HuH-7.5 (cell line): Measurements from ENCODE around the gene BCL2.

ENCODE experiments used
- DNase-seq: peaks from one replicate; pipeline ENCODE4 v3.0.0; 2011; ENCODE audit warnings: low spot score

BCL2 gene

DNA sequence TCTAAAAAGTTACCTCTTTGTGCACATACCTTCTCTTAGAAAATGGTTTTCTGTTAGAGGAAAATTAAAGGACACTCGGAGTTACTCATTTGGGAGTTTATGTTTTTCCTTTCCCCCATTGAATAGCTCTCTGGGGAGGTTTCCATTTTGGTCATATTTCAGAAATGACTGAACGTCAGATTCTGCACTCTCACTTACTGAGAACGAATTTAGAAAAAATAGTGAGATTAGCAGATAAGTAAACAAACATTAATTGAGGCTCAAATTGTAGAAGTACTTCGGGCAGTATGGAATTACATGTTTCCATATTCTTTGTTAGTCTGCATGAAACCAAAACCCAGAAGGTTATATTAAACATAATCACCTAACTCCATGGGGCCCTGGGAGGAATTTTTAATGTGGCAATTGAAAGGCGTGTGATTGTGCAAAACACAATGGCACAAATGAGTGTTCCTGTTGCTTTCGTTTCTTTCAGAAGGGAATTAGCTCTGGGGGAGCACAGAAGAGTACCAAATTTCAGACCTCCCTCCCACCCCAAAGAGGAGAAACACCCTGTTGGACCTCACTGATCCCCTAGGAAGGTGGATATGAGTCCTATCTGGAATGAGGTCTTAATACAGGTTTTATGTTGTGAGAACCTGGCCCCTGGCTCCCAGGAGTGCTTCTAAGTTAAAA is 212.3 kb downstream of the BCL2 start:
- DNase-seq: no peak

DNA sequence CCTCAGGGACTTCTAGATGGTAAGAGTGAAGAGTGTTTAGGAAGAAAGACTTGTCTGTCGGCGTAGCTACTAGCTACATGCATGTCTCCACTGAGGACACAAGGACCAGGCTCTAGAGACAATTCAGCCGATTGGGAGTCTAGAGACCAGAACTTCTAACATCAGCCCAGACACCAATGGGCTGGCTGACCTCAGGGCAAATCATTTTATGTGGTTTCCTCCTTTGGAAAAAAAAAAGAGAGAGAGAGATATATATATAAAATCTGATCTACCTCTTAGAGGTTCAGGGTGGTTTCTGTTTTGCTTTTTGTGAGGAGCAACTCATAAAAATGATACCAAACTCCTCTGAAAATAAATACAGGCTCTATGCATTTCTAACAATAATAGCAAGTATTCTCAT is 212.8 kb downstream of the BCL2 start:
- no peak for DNase-seq

DNA sequence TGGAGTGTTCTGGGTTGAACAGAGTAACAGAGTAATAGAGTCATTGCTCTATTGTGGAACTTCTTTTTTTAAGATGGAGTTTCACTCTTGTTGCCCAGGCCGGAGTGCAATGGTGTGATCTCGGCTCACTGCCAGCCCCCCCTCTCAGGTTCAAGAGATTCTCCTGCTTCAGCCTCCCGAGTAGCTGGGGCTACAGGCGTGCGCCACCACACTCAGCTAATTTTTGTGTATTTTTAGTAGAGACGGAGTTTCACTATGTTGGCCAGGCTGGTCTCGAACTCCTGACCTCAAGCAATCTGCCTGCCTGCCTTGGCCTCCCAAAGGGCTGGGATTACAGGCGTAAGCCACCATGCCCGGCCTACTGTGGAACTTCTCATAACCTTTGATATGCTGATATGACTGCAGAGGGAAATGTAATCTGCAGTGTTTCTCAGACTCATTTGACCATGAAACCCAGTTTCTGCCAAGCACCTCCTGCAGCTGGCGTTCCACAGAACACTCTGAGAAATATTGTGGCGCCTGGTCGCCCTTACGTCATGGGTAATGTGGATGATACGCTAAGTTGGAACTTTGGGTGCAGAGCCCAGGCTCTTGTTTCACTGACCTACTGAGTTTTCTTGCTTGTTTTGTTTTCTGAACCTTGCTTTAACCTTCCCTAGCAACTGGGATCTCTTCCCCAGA is 213.8 kb downstream of the BCL2 start:
- DNase-seq: no peak

DNA sequence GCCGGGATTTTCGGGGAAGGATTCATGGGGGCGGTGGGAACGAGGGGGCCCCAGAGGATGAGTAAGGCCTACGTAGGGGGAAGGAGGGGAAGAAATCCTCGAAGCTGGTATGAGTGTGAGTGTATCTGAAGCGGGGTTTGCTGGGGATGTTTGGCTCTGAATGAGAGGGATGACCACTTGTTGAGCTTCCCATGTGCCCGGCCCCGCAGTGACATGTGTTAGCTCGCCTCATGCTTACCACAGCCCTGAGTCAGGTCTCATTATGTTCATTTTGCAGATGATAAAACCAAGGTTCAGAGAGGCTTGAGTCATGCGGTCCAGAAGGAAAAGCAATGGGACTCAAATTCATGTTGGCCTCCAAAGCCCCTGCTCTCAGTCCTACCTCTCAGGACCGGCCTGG is 214.7 kb downstream of the BCL2 start:
- no peak for DNase-seq

DNA sequence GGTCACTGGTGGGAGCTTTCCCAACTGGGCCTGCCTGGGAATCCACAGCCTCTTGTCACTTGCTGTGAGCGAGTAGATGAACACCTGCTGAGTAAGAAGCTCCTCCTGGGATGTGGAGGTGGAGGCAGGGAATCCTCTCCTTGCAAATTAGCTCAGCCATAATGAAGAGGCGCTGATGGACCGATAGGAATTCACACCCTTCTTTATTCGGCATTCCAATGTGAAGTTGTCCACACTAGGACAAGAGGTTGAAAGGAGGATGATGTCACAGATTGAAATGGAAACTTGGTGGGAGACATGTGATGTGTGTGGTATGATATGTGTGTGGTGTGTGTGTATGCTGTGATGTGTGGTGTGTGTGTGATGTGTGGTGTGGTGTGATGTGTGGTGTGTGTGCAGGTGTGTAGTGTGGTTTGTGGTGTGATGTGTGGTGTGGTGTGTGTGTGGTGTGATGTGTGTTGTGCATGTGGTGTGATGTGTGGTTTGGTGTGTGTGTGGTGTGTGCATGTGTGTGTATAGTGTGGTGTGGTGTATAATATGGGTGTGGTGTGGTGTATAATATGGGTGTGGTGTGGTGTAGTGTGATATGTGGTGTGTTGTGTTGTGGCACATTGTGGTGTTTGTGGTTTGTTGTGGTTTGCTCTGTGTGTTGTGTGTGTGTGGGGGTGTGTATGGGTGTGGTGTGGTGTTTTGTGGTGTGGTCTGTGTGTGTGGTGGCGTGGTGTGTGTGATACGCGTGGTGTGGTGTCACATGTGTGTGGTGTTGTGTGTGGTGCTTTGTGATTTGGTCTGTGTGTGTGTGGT is 216.4 kb downstream of the BCL2 start:
- DNase-seq: no peak

DNA sequence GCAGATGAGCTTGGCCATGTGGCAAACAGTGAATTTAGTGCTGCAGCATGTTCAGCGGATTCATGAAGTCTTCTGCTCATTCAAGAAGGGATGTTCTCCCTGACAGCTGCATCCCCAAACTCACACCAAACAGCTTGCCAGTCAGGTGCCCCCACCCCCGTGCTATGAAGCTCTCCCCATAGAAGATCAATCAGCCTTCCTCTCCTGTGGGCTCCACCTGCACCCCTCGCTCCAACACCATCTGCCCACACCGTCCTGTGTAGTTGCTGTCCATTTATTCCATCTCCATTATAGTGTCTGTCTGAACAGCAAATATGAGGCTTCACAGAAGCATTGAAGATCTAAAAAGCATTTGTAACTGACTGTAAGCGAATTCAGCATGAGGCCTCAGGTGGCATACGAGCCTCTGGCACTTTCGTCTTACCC is 218.9 kb downstream of the BCL2 start:
- no peak for DNase-seq

DNA sequence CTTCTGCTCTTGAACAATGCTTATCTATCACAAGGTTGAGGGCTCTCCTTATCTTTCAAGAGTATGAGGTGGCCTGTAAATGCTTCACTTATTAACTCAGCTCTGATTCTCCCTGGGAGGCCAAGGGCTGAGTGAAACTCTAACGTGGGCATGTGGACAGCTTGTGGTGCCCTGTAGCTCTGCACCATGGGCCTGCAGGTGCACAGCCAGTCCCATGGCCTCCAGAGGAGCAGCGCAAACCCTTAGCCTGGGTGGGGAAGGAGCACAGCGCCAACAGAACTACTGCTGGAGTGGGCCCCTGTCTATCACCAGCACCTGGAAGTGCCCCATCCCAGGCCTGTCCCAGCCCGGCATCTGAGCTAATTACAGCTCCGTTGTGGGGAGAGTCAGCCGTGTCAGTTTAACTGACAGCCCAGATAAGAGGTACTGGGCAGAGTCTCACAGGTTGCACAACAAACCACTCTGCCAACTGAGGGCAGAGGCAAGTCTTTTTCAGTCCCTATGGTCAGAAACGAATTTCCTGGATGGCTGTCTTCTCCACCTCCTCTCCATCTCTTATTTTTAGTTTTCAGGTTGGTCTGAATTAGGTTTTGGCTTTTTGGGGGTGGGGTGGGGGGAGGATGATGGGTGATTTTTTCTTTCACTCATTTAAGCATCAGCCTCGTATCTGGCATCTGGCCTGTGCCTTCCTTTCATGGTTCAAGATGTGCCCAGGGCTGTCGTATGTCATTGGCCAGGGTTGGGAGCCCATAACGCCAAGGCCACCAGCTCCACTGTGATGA is 219.5 kb downstream of the BCL2 start:
- DNase-seq: no peak

DNA sequence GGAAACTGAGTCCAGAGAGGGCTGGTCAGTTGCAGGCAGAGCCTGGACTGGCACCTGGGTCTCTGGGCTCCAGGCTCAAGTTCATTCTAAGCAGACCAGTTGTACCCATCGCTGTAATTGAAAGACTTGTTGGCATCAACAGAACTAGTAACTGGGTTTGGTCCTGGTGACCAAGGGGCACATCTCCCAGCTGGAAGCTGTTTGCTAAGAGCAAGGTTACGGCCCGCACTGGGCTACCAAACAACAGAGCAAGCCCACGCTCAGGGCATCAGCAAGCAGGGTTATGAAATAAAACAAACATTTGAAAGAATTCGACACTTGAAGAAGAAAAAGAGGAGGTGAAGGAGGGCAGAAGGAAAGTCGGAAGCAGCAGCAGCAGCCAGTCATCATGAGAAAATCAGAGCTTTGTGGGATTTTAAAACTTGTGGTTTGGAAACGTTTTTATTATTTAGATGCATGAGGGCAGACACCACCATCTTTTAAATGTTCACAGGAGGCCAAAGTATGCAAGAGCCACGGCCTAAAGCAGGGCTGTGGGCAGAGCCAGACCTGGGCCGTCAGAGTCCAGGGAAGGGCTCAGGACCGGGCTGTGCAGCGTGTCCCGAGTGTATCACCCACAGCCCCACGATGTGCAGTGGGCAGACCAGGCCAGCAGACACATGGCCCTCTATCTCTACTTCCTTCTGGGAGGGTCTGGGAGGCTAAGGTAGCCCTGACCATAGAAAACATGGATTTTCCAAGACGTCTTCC is 220.3 kb downstream of the BCL2 start:
- no peak for DNase-seq

DNA sequence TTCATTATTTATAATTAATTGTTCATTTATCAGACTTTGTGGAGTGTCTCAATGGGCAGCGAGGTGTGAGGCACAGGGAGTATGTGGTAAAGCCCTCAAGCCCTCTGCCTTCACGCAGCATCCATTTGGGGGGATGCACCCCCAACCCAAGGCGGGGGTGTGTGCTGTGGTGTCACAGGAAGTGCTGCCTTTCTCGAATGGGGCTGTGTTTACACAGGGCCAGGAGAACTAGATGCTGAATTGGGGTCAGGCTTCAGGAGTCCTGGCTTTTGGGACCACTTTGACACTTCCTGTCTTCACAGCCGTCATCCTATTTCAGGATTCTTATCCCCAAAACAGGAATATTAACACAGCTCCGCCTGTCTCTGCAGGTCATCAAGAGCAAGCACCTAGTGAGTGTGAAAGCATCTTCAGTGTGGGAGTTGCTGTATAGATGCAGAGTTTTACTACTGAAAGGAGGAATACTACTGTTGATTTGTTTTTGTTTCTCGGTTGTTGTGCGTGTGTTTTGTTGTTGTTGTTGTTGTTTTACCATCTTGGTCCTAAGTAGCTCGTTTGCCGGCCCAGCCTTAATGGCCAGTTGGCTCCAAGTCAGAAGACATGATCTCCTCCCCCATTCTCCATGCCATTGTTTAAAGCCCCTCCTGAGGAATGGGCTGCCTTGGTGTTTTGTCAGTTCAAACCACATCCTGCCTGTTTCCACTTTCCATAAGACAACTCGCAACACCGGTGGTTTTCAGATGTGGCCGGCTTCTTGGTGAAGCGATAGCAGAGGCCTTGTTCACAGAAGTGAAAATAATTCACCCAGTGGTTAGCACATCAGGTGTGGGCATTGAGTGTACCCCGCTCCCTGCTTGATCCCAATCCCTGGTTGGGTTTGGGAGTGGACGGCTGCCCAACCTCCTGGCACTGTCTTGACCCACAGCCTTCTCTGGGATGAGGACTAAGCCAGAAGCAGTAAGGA is 221.3 kb downstream of the BCL2 start:
- no peak for DNase-seq

DNA sequence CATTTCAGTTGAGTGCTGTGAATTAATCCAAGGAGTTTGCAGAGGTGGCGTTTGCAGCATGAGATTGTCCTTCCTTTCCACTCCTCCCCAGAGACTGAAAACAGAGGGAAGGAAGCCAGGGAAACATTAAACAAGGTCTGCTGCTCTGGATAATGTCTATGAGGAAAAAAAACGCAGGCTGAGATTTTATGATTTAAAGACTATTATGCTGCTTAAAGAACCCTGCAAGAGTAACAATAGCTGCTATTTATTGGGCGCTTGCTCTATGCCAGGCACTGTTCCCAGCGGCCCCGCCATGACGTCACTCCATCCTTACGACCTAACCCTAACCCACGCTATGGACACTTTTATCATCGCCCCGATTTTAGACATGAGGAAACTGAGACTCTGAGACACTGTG is 222.4 kb downstream of the BCL2 start:
- DNase-seq: no peak

DNA sequence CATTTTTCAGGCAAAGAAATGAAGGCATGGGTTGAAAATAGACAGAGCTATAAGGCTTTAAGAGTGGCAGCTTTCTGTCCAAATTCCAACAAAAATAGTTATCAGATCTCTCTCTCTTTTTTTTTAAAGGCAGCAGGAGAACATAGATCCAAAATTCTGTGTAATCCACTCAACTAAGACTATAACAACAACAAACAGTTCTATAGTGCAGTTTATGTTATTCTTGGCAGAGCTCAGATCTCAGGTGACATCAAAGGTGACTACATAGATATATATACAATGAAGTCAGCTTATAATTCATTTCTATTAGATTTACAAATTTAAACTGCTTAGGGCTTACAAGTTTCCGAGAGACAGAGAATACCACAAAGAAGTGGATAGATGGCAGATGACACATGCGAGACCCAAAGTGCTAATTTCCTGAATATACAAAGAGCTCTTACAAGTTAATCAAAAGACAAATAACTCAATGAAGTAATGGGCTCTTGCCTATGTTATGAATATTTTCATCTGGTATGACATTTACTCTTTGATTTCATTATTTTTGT is 223.2 kb downstream of the BCL2 start:
- DNase-seq: no peak

DNA sequence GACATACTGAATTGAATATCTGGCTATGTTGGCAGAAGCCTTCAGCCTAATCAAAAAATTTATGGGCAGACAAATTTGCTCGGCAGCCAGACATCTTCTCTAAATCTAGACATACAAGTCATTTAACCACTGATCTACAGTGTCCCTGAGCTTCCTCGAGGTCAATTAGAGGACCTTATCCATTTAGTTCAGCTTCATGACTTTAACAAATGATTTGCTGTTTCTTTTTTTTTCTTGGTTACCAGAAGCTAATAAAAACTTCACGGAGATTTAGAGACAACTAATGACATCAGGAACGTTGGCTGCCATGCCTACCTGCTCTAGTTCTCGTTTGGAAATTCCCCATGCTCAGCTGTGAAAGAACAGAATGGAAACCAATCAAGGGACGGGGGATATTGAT is 223.8 kb downstream of the BCL2 start:
- DNase-seq: no peak

DNA sequence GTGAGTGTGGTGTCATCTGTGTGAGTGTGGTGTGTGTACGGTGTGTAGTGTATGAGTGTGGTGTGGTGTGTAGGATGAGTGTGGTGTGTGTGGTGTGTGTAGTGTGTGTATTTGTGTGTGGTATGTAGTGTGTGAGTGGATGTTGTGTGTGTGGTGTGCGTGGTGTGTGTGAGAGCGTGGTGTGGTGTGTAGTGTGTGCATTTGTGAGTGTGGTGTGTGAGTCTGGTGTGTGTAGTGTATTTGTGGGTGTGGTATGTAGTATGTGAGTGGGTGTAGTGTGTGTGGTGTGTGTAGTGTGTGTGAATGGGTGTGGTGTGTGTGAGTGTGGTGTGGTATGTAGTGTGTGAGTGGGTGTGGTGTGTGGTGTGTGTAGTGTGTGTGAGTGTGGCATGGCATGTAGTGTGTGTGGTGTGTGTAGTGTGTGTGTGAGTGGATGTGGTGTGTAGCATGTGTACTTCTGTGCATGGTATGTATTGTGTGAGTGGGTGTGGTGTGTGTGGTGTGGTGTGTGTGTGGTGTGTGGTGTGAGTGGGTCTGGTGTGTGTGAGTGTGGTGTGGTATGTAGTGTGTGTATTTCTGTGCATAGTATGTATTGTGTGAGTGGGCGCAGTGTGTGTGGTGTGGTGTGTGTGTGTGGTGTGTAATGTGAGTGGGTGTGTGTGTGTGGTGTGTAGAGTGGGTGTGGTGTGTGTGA is 227.8 kb downstream of the BCL2 start:
- DNase-seq: no peak

DNA sequence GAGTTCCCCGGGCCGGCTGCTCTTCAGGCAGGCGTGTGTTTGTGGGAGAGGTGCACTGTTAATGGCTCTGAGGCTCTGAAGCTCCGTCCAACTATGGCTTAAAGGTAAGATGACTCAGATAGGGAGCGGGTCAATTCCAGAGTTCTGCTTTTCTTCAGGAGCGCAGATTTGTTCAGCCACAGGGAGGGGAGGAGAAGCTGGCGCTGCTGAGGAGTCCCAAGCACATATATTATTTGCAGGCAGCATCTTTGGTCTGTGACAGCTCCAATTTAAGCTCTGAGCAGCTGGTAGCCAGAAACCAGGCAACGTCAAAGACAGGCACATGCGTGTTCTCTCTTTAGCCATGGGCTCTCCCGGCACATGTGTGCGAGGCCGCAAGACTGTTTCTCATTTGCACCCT is 229.2 kb downstream of the BCL2 start:
- DNase-seq: no peak

DNA sequence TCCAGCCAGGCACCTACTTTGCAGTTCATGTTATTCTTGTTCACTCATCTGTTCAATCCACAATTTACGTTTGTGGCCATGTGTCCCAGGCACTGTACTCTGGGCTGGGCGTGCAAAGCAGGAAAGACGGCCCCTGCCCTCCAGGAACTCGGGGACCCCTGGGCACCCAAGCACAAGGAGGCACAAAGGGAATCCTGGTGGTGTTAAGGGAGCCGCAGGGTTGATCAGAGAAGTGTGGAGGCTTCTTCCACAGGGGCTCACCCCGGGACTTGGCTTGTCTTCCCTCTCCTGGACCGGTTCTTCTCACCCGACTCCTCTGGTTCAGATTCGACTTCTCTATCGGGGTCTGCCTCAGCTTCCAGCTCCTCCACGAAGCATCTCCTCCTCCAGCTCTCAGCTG is 230.5 kb downstream of the BCL2 start:
- no peak for DNase-seq

DNA sequence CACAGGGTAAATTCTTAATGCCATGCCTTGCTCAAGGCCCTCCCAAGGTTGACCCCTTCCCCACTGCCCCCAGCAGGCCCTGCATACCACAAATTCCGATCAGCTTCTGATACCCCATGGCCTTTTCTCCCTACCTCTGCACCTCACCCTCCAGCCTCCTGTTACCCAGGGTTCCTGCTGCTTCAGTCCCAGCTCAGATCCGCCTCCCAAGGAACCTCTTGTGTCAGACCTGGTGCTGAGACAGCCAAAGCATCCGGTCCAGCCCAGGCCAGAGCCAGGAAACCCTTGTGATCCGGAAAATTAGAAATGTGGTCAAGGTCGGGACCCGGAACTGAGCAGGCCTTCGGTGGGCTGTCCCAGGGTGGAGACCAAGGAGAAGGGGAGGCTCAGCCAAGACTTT is 231.3 kb downstream of the BCL2 start:
- DNase-seq: no peak

DNA sequence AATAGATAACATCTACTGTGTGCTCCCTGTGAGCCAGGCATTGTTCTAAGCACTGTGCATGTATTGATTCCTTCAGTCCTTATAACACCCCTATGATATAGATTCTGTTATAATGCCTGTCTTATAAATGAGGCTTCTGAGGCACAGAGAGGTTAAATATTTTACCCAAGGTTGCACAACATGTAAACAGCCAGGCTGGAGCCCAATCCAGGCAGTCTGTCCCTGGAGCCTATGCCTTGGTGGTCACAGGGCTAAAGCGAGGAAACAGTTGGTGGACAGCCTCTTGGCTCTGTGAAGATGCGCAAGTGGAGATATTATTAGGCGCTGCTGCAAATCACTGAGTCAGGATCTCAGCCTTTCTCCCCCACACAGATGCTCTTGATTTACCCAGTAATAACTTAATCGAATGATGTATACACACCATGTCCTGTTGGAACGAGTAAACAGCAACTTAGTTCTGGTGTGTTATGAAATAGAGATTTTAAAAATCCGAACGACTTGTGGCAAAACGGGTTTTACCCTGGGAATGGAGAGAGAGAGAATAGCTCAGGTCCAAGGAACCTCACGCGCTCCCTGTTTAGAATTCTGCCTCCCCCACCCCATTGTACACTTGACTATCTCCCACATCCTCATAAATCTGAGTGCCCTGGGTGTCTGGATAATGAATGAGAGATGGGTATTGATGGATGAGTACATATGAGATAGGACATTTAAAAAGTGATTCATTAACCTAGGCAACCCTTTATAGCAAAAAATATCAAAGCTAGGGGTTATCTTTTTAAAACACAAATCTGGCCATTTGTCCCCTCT is 231.9 kb downstream of the BCL2 start:
- DNase-seq: no peak

DNA sequence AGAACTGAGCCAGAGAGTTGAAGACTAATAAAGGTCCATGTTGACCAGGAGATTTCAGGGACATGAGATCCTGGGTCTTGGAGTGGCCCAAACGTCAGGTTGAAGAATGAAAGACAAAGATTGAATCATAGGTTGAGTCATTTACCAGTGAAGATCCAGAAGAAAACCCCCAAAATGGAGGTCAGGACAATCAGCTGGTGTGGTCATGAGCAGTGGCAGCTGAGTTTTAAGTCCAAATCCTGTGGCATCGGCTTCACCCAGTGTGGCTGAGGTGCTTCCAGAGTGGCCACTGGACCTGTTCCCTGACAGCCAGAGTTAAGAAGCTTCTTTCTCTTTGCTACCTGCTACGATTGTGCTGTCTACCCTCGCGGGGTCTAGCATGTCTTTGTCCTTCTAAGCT is 234.0 kb downstream of the BCL2 start:
- DNase-seq: no peak

DNA sequence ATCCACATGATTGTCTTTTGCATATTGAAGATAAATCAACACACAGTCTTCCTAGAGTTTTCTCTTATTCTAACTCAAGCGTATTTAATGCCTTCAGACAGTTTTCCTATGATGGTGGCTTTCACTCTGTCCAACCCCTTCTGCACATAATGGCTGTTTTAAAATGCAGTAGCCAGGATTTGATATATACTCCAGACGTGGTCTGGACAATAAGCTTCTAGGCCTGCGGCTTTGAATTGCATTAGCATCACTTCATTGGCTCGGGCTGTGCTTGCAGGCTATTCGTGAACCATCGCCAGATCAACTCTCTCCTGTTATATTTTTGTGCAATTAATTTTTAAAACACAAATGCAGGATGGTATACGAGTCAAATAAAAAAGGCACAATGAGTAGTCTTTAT is 235.3 kb downstream of the BCL2 start:
- DNase-seq: no peak
